ENCODE results near the gene SAV1. TPM values are rescaled to one million over a fixed set of nuclear protein-coding genes. Genes with fewer than 3 reads are reported as not detected.

SAV1 gene
- total and polyA plus RNA-seq, 7 donors, result 13.8 to 37.1 (median 19.5) TPM

- 98 to 99% (median 99%) methylated on average over 2 of the region's 2 CpGs for WGBS, 3 donors
- Histone ChIP-seq H3K27ac (no peak overlapping the region), H3K9me3 (no peaks in the 10 kb centered on the region), H3K4me3 (no peak overlapping the region), H3K27me3 (ENCODE audit: insufficient read depth in 3 of 3, low read length in 2 of 3) (no peaks in the 10 kb centered on the region), H3K36me3 (ENCODE audit: insufficient read depth in 1 of 2, low read depth in 1 of 2) (peaks cover 0 to 4% of the 10 kb centered on the region in 2 donors), H3K4me1 (no peaks in the 10 kb centered on the region)
- TF ChIP-seq, protein P1, sequence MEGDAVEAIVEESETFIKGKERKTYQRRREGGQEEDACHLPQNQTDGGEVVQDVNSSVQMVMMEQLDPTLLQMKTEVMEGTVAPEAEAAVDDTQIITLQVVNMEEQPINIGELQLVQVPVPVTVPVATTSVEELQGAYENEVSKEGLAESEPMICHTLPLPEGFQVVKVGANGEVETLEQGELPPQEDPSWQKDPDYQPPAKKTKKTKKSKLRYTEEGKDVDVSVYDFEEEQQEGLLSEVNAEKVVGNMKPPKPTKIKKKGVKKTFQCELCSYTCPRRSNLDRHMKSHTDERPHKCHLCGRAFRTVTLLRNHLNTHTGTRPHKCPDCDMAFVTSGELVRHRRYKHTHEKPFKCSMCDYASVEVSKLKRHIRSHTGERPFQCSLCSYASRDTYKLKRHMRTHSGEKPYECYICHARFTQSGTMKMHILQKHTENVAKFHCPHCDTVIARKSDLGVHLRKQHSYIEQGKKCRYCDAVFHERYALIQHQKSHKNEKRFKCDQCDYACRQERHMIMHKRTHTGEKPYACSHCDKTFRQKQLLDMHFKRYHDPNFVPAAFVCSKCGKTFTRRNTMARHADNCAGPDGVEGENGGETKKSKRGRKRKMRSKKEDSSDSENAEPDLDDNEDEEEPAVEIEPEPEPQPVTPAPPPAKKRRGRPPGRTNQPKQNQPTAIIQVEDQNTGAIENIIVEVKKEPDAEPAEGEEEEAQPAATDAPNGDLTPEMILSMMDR (IDR thresholded peaks at IDR 0.05), result no peak
- intact Hi-C loops (cut with DNase I), result loop anchor here in 1 of 2 donors (5.0 kb wide), 1 partner anchor 157 kb away; no protein-coding TSS in a partner anchor
- ATAC-seq, result no peak
- no peak for DNase-seq
Measured at GRCh38 chr14:50615552-50615951, 52.6 kb downstream of the SAV1 start.

- ATAC-seq (no peak), DNase-seq (no peak)
- Histone ChIP-seq H3K36me3 (ENCODE audit: insufficient read depth in 1 of 2, low read depth in 1 of 2) (peaks cover 0 to 4% of the 10 kb centered on the region in 2 donors), H3K4me3 (no peak overlapping the region), H3K27ac (no peak overlapping the region), H3K9me3 (no peaks in the 10 kb centered on the region), H3K4me1 (no peaks in the 10 kb centered on the region), H3K27me3 (ENCODE audit: insufficient read depth in 3 of 3, low read length in 2 of 3) (no peaks in the 10 kb centered on the region)
- TF ChIP-seq, protein P1 (IDR thresholded peaks at IDR 0.05), result no peak
- 61 to 75% (median 62%) methylated on average over 4 of the region's 4 CpGs for WGBS, 3 donors
- intact Hi-C loops (cut with DNase I), result loop anchor here in 1 of 2 donors (5.0 kb wide), 1 partner anchor 157 kb away; no protein-coding TSS in a partner anchor
Measured at GRCh38 chr14:50615056-50615455, 53.0 kb downstream of the SAV1 start.

DNA sequence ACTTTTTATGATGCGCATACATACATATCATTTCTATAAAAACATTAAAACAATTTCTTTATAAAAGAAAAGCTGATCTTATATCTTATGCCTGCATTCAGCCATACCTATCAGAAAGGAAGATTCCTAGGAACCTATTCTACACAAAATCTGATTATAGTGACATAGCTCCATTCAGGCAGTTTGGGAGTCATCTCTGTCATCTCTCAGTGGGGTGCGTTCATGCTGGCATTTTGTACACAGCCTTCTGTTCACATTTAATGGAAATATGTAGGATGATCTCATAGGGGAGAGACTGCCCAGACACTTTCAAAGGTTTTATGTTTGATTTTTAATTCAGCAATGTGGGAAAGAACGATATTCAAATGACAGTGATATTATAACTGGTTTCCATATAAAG is 55.3 kb downstream of the SAV1 start:
- 91 to 95% (median 92%) methylated on average over 3 of the region's 3 CpGs for WGBS, 3 donors
- intact Hi-C loops (cut with DNase I), result loop anchor here in 1 of 2 donors (5.0 kb wide), 1 partner anchor 84 kb away; no protein-coding TSS in a partner anchor
- Histone ChIP-seq H3K27ac (no peak overlapping the region), H3K27me3 (ENCODE audit: insufficient read depth in 3 of 3, low read length in 2 of 3) (no peaks in the 10 kb centered on the region), H3K9me3 (no peaks in the 10 kb centered on the region), H3K4me1 (no peaks in the 10 kb centered on the region), H3K4me3 (no peak overlapping the region), H3K36me3 (ENCODE audit: insufficient read depth in 1 of 2, low read depth in 1 of 2) (peaks cover 0 to 4% of the 10 kb centered on the region in 2 donors)
- DNase-seq (no peak), ATAC-seq (no peak)
- TF ChIP-seq, protein P1 (IDR thresholded peaks at IDR 0.05), result no peak

- intact Hi-C loops (cut with DNase I), result loop anchor here in 1 of 2 donors (5.0 kb wide), 1 partner anchor 87 kb away; no protein-coding TSS in a partner anchor
Measured at GRCh38 chr14:50610465-50610864, 57.6 kb downstream of the SAV1 start.

More at GRCh38 chr14:50610465-50610864, 57.6 kb downstream of the SAV1 start:
- no peak overlapping the region for H3K4me3 ChIP-seq
- no peaks in the 10 kb centered on the region for H3K4me1 ChIP-seq
- no peaks in the 10 kb centered on the region for H3K27me3 ChIP-seq (ENCODE audit: insufficient read depth in 3 of 3, low read length in 2 of 3)
- no peaks in the 10 kb centered on the region for H3K9me3 ChIP-seq
- no peak overlapping the region for H3K27ac ChIP-seq
- no peak for ATAC-seq
- 88 to 93% (median 90%) methylated on average over 1 of the region's 1 CpG for WGBS, 3 donors
- H3K36me3 ChIP-seq (ENCODE audit: insufficient read depth in 1 of 2, low read depth in 1 of 2), result no peaks in the 10 kb centered on the region
- TF ChIP-seq, protein P1 (IDR thresholded peaks at IDR 0.05), result no peak
- DNase-seq, result no peak
